T-helper 1 cell (primary cell): ENCODE measurements around the gene RABEP2.
A peak's percentile ranks its signal among the peaks of the same experiment; 100 is the strongest.
"Not testable (repeated sequence)": the region's sequence is repeated elsewhere in the genome, so short reads cannot be mapped to it uniquely, and the experiment has no call there.

ENCODE experiments used
- DNase-seq, 5 donors: peaks; one replicate each; pipeline ENCODE4 v3.0.0-alpha.2; 2012 to 2020

RABEP2 gene

DNA sequence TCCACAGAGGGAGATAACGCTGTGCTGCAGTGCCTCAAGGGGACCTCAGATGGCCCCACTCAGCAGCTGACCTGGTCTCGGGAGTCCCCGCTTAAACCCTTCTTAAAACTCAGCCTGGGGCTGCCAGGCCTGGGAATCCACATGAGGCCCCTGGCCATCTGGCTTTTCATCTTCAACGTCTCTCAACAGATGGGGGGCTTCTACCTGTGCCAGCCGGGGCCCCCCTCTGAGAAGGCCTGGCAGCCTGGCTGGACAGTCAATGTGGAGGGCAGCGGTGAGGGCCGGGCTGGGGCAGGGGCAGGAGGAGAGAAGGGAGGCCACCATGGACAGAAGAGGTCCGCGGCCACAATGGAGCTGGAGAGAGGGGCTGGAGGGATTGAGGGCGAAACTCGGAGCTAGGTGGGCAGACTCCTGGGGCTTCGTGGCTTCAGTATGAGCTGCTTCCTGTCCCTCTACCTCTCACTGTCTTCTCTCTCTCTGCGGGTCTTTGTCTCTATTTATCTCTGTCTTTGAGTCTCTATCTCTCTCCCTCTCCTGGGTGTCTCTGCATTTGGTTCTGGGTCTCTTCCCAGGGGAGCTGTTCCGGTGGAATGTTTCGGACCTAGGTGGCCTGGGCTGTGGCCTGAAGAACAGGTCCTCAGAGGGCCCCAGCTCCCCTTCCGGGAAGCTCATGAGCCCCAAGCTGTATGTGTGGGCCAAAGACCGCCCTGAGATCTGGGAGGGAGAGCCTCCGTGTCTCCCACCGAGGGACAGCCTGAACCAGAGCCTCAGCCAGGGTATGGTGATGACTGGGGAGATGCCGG, 7.5 kb upstream of the RABEP2 start:
- no peak for DNase-seq

DNA sequence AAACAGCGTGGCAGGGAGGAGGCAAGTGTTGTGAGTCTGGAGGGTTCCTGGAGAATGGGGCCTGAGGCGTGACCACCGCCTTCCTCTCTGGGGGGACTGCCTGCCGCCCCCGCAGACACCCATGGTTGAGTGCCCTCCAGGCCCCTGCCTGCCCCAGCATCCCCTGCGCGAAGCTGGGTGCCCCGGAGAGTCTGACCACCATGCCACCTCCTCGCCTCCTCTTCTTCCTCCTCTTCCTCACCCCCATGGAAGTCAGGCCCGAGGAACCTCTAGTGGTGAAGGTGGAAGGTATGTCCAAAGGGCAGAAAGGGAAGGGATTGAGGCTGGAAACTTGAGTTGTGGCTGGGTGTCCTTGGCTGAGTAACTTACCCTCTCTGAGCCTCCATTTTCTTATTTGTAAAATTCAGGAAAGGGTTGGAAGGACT, 6.8 kb upstream of the RABEP2 start, which contains the start of gene CD19:
CD19 (plus strand) TSS at position 171 of the 425 bp plus-strand sequence; CDS start at position 201, 30 bp downstream.
- no peak for DNase-seq

DNA sequence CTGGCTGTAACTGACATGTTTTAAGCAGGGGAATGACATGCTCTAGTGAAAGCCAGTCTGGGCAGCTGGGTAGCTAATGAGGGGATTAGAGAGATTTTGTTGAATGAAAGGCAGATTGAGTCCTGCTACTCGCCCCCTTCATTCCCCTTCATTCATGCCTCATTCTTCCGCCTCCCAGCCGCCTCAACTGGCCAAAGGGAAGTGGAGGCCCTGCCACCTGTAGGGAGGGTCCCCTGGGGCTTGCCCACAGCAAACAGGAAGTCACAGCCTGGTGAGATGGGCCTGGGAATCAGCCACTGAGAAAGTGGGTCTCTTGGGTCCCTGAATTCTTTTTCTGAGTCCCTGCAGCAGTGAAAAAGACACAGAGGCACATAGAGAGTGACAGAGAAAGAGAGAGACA, 5.6 kb upstream of the RABEP2 start:
- no peak for DNase-seq

DNA sequence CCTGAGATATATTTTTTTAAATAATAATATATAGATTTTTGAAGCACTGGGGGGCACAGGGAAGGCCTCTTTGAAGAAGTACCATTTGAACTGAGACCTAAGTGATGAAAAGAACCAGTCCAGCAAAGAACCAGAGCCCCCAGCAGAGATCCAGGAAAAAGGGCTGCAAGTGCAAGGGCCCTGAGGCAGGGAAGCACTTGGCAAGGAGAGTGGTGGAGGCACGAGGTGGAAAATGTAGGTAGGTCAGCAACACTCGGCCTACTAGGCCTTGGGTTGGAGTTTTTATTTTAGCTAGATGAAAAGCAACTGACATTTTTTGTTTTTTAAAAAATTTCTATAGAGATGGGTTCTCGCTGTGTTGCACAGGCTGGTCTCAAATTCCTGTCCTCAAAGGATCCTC, 5.2 kb upstream of the RABEP2 start:
- DNase-seq: no peak

DNA sequence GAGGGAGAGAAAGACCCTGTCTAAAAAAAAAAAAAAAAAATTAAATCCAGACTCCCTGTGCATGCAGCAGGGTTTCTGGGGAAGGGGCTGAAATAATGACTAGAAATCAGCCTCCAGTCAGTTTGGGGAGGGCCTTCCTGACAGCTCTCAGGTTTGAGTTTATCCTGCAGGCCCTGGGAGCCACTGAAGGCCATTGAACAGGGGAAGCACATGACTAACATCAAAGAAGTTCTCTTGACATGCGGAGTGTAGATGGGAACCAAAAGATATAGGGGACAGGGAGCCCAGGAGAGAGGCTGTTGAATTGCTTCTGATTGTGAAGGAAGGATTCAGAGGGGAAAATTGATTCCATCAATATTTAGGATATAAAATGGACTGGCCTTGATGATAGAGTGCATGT, 2.8 kb upstream of the RABEP2 start:
- no peak for DNase-seq

DNA sequence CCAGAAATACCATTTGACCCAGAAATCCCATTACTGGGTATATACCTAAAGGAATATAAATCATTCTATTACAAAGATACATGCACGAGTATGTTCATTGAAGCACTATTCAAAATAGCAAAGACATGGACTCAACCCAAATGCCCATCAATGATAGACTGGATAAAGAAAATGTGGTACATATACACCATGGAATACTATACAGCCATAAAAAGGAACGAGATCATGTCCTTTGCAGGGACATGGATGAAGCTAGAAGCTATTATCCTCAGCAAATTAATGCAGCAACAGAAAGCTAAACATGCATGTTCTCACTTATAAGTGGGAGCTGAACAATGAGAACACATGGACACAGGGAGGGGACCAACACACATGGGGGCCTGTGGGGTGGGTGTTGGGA, 1.2 kb upstream of the RABEP2 start:
- DNase-seq: not testable (repeated sequence)

DNA sequence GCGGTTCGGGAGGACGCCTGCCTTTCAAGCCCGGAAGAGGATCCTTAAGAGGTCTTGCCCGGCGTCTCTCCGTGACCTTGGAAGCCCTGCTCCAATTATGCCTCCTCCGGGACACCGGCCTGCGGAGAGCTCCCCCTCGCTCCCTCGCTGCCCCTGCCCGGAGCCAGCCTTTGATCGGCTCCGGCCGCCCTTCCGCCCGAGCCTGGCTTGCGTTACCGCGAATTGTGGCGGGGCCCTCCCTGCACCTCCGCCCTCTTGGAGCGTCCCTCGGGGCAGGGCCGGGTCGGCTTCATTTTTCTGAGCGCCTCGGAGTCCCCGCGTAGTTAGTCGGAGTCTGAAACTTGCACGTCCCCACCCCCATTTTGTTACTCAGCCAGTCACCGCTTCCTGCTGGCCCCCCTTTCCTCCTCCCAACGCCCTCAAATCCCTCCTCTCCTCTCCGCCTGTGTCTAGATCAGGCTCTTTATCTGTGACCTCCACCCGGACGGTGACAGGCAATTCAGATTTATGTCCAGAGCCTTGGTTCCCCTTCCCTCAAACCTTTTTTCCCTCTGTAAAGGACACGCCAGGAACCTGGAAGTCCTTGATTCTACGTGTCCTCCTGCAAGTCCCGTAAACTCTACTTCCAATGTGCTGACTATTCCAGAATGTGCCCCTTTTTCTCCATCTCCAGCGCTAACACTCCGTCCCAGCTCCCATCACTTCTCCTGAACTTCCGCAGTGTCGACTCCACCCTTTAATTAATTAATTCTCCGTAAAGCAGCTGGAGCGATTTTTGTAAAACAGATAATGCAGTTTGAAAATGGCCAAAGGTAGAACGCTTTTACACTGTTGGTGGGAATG, 569 bp upstream of the RABEP2 start:
- DNase-seq: peak; percentile 54 to 80 (median 71)

DNA sequence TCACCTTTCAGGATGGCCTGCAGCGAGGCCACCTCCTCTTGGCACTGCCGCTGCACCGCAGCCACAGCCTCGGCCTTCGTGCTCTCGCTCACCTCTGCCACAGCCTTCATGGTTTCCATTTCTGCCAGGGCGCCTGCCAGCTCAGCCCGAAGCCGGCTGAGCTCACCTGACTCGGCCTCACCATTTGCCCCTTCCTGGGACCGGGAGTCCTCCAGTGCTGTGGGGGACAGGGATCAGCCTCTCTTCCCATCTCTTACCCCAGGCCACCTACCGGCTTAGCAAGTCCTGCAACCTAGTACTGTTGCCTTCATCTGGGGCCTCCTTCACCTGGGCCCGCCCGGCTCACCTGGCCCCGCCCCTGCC, 658 bp downstream of the RABEP2 start:
- no peak for DNase-seq

DNA sequence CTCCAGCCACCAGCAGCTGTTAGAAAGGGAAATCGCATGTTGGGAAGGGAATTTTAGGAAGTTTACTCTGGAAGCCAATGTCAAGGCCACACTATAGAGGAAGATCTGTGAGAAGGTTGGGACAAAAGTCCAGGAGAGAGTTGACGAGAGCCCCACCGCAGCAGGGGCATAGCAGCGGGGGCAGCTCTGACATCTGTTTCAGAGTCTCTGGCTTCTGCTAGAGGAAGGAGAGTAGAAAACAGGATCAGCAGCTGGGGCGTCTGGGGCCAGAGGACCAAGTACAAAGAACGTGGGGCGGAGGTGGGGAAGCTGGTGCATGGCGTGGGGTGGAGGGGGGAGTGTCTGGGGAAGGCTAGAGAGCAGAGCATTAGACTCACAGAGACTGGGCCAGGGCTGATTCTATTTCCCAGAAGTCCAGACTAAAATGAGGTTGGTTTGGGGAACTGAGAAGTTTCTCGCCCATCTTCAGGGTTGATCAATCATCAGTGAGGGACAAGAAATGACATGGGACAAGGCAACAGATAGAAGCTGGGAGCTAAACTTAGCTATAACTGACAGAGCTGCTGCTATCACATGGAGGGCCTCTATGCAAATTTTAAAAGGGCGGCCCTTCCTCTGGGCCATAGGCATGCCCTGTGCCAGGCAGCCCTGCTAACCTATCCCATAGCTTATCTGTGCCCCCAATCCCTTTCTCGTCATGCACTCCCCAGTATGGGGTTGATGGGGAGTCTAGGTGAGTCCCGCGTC, 1.2 kb downstream of the RABEP2 start:
- no peak for DNase-seq

DNA sequence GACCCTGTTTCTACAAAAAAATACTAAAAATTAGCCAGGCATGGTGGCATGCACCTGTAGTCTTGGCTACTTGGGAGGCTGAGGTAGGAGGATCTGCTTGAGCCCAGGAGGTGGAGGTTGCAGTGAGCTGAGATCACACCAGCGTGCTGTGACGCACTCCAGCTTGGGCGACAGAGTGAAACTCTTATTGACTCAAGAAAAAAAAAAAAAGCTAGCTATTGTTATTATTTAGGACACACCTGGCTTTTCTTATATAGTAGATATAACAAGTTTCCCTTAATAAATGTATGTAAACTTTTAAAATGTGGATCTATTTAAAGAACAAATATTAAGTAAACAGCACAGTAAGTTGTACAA, 1.8 kb downstream of the RABEP2 start:
- no peak for DNase-seq

DNA sequence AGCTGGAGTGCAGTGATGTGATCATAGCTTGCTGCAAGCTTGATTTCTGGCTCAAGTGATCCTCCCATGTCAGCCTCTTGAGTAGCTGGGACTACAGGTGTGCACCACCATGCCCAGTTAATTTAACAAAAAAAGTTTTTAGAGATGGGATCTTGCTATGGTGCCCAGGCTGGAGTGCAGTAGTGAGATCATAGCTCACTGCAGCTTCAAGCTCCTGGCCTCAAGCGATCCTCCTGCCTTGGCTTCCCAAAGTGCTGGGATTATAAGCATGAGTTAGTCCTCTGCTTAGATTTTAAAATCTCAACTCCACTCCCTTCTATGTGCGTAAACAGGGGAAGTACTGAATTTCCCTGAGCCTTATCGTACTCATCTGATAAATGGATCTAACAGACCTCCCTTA, 6.3 kb downstream of the RABEP2 start:
- DNase-seq: no peak

DNA sequence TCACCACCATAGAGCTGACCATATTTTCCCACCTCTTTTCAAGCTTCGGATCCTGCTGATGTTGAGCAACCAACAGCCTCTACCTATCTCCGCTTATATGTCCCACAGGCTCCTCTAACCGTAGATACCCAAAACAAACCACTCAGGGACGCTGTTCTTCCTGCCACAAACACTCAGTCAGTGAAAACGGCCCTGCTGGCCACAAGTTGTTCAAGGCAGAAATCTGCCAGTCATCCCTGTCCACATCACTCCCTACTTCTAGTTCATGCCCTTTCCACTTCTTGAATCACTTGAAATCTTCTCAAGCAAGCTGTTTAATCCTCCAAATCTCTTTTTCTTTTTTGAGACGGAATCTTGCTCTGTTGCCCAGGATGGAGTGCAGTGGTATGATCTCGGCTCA, 7.9 kb downstream of the RABEP2 start:
- DNase-seq: no peak

DNA sequence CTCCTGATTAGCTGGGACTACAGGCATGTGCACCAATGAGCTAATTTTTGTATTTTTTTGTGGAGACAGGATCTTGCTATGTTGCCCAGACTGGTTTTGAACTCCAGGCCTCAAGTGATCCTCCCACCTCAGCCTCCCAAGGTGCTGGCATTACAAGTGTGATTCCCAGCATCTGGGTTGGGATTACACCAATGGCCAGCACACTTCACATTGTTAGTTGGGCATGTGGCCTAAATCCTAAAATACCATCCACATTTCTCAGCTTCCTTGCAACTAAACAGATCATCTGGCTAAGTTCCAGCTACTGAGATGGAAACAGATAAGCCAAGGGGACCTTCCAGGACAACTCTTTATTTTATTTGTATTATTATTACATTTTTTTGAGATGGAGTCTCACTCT, 9.9 kb downstream of the RABEP2 start:
- DNase-seq: no peak

DNA sequence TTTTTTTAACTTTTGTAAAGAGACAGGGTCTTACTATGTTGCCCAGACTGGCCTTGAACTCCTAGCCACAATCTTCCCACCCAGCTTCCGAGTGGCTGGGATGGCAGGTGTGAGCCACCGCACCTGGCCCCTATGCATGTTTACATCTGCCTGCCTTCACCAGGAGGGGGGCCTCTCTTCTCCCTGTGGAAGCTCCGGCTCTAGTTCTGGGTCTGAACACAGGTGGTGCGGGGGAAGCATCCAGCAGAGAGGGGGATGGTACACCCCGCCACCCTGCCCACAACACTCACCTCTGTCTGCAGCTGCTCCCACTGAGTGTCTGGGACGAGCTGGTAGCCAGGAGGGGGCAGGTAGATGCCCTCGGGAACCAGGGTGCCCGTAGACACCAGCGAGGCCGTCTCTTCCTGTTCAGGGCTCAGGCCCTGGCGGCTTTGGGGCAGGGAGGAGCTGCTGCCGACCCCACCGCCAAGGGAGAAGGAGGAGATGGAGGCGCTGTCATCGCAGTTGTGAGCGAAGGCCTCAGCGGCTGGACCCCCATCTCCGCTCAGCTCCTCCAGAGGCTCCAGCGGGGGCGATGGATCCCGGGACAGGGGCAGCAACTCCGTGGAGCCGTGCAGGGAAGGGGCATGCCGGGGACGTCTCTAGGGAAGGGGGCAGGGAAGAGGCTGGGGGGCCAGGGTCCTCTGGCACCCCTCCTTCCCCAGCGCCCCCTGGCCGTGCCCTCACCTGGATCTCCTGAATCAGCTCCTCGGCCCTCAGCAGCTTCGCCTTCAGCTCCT, 10.9 kb downstream of the RABEP2 start:
- DNase-seq: no peak

DNA sequence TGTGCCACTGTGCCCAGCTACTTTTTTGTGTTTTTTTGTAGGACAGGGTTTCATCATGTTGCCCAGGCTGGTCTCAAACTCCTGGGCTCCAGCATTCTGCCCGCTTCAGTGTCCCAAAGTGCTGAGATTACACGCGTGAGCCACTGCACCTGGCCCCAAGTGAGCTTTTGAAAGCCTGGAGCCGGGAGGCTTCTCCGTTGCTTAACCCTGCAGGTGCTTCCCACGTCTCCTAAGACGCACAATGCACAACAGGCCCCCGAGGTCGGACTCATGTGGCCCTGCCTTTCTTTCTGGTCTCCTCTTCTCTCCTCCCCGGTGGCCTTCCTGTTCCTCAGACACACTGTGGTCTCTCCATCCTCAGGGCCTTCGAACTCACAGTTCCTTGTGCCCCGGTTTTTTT, 12.5 kb downstream of the RABEP2 start:
- no peak for DNase-seq

DNA sequence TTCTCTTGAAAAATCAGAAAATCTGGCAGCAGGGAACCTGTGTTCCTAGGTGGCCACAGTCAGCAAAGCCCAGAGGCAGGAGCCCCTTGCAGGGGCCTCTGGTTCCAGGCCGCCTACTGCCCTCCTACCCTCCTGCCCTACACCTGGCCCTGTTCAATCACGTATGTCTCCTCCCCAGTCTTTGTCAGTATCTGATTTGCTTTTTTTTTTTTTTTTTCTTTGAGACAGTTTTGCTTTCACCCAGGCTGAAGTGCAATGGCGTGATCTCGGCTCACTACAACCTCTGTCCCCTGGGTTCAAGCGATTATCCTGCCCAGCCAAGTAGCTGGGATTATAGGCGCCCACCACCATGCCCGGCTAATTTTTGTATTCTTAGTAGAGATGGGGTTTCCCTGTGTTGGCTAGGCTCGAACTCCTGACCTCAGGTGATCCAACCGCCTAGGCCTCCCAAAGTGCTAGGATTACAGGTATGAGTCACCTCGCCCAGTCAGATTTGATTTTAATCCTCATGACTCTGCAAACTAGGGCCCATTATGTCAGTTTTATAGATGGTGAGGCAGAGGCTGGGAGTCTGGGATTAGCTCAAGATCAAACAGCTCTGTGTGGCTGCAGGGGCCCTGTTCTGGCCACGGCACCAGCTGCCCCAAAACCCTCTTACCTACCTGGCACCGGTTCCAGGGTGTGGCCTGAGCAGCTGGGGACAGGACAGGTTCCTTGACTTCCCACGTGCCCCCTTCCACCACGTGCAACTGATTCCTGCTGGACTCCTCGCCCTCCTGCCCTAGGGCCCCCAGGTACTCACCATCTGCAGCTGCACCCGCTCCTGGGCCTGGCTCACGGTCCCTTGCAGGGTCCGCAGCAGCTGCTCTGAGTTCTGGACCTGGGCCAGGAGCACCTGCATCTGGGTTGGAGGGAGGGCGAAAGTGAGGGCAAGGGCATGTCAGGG, 14.7 kb downstream of the RABEP2 start:
- no peak for DNase-seq

DNA sequence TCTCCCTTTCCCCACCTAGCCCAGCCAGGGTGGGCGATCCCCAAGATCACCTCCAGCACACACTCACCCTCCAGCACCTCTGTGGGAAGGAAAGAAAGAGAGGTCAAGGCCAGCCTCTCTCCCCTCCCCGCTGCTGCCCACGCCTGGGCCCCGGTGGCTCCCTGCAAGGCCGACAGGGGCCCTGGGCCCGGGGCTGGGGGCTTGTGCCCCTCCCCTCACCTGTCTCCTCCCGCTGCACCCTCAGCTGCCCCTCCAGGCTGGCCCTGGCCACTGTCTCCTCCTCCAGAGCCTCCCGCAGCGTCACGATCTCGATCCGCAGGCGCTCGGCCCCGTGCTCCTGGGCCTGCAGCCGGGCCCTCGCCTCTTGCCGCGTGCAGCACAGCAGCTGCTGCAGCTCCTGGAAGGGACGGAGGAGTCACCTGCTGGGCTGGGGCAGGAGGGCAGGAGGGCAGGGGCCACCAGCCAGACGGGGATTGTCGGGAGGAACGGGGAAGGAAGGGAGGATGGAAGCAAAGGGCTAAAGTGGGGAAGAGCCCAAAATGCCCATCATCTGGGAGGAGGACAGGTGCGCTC, 19.2 kb downstream of the RABEP2 start:
- no peak for DNase-seq

DNA sequence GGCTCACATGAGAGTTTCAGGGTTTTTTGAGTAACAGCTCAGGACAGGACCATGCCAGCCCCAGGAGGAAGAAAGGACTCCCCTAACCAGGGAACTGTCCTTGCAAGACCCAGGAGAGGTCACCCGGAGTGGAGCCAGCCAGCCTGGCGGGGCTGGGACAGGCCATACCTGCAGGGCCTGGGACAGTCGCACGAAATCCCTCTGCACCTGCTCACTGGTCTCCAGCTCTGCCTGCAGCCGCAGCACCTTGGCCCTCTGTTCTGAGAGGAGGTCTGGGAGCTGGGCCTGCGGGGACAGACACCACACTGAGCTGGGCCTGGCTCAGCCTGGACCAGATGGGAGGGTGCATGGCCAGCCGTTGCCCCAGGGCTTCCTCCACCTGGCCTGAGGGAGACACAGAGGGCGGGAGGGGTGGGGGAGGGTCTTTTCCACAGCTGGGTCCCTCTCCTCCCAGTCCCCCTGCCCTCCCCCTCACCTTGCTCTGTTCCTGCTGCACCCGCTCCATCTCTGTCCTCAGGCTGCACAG, 19.7 kb downstream of the RABEP2 start:
- DNase-seq: no peak

DNA sequence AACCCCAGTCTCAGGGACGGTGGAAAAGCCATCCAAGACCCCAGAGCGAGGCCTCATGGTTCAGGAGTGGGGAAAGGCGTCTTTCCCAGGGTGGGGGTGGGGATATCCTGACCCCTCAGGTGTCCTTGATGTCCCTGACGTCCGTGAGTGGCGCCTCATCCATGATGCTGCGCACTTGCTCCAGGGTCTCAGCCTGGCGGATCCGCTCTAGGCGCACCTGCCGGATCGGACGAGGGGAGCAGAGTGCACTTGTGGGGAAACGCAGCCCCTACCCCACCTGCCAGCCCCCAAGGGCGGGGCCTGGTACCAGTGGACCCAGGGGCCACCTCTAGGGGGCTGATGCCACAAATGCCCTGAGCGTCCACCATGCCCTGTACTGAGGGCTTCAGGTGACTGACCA, 20.2 kb downstream of the RABEP2 start:
- DNase-seq: no peak

DNA sequence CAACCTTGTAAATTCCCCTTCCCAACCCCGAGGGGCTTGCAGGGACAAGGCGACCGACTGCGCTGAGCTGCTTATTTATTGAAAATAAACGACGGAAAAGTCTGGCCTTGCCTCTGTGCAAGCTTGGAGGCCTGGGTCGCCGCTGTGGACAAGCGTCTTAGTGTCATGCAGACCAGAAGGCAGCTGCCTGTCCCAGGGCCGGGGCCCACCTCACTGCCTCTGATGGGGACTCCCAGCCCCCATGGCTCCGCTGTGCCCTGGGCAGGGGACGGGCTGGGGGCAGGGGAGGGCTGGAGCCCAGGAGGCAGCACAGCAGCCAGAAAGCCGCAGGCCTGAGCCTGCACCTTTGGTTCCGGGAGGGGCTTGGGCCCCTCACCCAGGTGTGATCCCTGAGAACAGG, 20.7 kb downstream of the RABEP2 start:
- DNase-seq: no peak
